Midbrain (tissue), 1 donor: ENCODE data around the gene MYH6.
"Not testable (repeated sequence)": the region's sequence is repeated elsewhere in the genome, so short reads cannot be mapped to it uniquely, and the experiment has no call there.

Experiments
- DNase-seq: peaks from one replicate; lab custom pipeline; 2025; lab: John Stamatoyannopoulos, UW

MYH6 gene

DNA sequence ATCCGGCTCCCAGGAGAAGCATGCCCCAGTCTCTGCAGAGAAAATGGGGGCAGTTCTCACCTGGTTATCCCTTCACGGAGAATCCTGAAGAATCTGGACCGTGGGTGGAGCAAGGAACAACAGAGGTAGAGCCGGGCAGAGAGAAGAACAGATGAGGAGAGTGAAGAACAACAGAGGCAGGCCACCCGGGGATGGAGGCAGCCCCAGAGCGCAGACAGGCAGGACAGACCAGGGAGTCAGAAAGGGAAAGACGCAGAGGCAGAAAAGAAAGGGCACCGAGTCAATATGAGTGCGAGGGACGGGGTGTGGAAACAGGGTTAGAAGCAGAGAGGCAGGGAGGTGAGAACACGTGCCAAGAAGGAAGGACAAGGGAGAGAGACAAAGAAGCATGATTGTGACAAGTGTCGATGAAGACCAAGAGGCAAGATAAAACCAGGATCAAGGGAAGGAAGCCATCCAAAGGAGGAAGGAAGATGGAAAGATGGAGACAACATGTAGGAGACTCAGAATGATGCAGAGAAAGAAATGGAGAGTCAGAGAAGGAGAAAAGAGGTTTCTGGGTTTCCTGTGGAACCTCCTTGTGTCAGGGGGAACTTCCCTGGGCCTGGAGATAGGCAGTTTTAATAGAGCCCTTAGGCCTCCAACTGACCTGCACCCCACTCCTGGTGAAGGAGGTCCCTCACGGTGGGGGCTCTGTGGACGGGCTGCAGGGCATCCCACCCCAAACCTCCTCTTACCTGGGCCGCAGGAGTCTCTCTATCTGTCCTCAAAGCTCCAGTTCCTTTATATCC is at the start of gene MYH6:
TSS of gene MYH6 (minus strand) at position 758 of the 791 bp plus-strand sequence. CDS start 1,050 bp downstream, outside the sequence.
- DNase-seq: no peak

DNA sequence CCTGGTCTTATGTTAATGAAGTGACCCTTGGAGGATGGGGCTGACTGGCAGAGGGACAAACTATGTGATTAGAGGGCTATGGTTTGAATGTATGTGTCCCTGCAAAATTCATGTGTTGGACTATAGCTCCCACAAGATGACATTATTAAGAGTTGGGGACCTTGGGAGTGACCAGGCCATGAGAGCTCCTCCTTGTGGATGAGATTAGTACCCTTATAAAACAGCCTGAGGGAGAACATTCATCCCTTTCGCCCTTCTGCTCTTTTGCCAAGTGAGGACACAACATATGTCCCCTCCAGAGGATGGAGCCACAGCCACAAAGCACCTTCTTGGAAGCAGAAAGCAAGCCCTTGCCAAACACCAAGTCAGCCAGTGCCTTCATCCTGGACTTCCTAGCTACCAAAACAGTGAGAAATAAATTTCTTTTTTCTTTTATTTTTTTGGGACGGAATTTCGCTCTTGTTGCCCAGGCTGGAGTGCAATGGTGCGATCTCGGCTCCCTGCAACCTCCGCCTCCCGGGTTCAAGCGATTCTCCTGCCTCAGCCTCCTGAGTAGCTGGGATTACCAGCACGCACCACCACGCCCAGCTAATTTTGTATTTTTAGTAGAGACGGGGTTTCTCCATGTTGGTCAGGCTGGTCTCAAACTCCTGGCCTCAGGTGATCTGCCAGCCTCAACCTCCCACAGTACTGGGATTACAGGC is 49.0 kb upstream of the MYH6 start:
- not testable (repeated sequence) for DNase-seq

DNA sequence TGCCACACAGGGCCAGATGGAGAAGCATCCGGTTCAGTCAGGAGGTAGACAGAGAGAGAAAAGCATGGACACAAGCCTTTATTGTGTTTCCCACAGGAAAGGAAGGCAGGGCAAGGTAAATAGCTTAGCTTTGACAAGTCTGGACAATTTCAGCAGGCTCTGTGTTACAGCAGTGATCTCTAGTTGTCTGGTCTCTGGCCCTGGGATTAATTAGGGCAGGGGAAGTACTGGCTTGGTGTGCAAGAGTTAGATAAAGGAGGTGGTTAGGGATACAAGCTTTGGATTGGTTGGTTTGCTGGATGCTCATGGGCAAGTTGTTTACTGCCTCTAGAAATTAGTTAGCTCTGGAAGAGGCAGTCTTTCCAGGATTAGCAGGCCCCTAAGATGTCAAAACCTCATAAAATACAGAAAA is 46.4 kb upstream of the MYH6 start:
- DNase-seq: no peak

DNA sequence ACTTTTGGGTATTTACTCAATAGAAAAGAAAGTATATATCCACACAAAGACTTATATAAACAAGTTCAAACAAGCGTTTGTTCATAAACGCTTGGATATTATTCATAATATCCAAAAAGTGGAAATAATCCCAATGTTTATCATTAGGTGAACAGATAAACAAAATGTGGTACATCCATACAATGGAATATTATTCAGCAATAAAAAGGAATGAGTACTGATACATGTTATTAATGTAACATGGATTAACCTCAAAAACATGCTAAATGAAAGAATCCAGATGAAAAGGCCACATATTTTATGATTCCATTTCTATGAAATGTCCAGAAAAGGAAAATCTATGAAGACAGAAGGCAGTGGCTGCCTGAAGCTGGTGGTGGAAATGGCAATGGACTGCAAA is 44.2 kb upstream of the MYH6 start:
- no peak for DNase-seq

DNA sequence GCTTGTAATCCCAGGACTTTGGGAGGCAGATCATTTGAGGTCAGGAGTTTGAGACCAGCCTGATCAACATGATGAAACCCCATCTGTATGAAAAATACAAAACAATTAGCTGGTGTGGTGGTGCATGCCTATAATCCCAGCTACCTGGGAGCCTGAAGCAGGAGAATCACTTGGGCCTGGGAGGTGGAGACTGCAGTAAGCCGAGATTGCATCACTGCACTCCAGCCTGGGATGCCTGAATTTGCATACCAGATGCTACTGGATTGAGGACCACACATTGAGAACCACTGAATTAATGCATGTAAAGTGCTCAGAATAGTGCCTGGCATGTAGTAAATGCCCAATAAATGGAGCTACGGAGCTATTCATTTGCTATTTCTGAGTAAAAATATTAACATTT is 42.3 kb upstream of the MYH6 start:
- no peak for DNase-seq

DNA sequence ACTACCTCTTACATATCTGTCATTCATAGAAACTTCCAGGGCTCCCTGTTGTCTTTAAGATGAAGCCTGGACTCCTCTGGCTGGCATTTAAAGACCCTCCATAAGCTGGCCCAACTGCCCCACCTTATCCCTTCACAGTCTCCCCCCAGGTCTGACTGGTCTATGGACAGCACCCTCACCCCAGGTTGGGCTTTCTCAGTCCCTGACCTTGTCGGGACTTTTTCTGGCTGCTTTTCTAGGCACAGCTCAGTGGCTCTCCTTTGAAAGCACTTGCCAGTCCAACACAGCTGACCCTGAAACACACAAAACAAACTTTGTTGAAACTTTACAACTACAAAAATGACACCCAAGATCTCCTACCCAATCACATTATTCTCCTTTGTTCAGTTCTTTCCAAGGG is 41.2 kb upstream of the MYH6 start:
- DNase-seq: no peak

DNA sequence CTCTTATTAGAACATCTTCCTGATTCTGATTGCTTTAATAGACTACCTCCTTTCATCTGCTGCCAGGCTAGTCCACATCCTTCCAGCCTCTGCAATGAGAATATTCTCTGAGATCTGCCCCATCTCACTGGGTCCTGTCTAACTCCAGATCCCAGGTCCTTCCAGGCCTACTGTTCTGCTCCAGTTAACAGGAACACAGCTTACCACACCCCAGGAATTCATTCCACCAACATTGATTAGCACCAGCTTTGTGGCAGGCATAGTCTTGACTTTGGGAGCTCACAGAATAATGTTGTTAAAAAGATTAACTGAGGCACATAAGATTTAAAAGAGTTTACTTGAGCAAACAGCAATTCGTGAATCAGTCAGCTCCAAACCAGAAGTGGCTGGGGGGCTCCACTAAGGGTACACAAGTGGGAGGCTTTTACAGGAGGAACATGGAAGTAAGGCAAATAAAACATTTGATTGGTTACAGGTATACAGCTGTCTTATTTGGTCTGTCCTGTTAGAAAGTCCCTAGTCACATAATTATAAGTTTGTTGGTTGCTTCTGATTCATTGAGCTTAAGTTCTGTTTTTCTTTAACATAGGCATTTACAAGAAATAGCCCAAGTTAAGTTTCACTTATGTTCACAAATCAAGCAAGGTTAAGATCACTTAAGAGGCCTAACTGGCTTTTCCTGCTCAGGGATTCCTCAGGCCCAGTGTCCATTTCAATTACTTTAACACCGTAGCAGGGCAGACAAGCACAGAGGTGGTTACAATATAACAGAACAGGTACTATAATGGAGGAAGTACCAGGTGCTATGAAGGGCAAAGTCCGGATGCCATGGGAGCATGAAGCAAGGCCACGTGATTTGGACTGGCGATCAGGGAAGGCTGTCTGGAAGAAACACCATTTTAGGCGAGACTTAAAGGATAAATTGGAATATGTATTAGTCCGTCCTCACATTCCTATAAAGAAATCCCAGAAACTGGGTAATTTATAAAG is 39.6 kb upstream of the MYH6 start:
- DNase-seq: no peak

DNA sequence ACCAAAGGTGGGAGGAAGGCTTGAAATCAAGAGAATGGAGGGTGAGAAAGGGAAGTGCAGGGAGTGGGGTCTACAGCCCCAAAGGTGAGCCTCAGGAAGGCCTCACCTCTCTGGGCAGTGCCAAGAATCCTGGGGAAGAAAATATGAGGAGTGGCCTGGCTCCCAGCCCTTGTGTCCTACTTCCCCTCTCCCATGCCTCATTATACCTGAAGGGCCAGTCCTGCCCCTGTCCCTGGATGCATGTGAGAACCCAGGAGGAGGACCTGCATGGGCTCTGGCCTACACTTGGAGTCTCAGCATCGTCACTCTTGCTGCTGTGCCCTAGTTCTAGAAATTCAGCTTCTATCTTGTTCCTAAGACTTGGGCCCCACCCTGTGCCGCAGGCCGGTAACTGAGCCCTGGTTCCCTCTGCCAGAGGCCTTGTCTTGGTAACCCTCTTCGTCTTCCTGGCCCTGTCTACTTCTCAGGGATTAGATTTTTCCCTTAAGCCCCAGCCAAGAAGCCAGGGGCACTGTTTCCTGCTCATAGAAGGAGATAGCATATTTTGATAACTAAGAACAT is 38.3 kb upstream of the MYH6 start:
- no peak for DNase-seq

DNA sequence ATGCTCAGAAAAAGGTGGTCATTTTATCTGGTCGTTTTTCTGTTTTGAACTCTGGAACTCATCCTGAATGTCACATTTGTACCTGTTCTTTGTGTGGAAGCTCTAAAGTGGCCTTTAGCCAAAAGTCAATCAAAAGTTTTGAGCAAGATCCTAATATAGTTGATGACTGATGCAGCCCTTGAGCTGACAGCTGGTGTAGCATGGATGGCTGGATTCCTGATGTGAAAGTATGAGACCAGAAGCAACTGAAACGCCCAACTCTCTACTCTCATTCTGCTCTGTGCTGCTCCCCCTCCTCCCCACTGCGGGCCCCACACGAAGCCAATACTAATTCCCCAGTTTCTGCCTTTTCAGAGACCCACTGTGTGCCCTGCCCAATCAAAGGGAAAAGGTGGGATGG is 37.7 kb upstream of the MYH6 start:
- no peak for DNase-seq

DNA sequence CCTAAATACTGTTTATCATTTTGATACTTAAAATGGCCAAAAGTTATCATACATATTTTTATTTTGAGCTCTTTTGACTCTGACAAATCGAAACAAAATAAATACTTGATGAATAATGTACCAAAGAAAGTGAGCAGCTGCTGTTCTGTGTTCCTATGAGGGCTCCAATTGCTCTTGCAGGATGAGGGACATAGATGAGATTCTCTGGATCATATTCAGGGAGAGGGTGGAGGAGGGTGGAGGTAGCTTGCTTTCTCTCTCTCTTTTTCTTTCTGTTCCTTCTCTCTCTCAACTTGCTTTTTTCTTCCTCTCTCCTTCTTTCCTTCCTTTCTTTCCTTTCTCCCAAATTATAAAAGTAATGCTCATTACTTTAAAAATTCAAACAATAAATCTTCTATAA is 36.2 kb upstream of the MYH6 start:
- DNase-seq: no peak

DNA sequence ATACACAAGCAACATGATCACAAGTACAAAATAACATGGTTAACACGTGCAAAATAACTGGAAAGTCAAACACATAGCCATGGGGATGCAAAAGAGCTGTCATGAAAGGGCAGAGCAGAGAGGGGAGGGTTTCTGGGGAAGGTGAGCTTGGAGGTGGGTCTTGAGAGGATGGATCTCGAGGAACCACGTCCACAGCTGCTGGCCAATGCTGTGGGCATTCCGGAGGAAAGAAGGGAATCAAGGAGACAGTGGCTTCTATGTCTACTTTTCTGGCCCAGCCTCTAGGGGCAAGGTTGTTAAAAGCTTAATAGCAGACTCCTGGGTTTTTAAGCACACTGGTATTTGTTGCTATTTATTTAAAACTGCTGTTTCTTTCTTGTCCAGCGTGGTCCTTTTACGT is 35.8 kb upstream of the MYH6 start:
- DNase-seq: no peak

DNA sequence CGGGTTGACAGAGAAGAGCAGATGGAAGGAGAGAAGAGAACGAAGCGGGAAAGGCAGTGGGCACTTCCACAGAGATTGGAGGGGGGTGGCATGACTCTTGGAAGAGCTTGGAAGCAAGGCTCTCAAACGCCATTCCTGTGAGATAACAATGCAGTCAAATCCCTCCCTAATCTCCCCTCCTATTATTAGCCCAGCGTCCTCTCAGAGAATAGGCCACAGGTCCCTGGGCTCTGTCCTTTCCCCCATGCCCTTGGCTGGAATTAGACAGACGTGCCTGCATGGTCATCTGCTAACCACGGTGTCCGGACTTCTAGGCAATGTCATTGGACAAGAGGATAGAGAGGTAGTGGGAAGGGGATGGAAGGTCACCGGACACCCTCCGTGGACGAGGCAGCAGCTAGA is 35.3 kb upstream of the MYH6 start:
- no peak for DNase-seq

DNA sequence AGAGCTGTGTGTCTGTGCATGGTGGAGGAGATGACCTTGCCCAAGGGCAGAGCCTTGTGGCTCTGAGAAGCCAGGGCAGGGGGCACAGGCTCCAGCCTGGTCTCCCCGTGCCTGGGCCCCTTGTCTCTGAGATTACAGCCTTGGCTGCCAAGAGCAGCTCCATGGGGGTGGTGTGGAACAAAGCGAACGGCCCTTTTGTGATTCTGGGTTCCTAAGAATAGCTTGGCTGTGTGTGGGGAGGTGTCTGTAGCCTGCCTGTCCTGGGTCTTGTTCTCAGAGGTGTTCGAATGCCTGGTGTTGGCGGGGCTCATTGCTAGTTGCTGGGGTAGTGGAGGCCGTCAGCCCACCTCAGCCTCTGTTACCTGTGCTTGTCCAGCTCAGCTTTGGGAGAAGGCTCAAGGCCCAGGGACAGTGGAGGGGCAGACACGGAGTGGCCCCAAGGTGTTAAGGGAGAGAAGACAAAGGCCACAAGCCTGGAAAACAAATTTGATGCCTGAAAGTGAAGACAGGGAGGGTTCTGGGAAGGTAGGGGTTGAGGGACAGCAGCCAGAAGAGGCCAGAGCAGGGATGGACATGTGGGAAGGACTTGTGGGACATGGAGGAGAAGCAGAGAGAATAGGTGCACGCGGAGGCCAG is 34.8 kb upstream of the MYH6 start:
- no peak for DNase-seq

DNA sequence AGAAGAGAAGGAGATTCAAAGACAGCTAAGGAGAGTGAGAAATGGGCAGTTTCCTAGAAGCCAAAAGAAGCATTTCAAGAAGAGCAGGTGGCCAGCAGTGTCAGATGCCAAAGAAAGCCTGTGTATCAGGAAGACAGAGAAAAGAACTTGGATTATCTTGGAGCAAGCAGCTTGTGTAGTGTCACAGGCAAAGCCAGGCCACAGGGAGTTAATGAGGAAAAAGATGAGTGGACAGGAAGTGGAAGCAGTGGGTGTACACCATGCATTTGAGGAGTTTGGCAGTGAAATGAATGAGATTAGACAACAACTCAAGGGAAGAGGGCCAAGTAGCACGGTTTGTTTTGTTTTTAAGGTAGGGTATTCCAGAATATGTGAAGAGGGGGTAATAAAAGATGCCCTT is 33.0 kb upstream of the MYH6 start:
- DNase-seq: no peak

DNA sequence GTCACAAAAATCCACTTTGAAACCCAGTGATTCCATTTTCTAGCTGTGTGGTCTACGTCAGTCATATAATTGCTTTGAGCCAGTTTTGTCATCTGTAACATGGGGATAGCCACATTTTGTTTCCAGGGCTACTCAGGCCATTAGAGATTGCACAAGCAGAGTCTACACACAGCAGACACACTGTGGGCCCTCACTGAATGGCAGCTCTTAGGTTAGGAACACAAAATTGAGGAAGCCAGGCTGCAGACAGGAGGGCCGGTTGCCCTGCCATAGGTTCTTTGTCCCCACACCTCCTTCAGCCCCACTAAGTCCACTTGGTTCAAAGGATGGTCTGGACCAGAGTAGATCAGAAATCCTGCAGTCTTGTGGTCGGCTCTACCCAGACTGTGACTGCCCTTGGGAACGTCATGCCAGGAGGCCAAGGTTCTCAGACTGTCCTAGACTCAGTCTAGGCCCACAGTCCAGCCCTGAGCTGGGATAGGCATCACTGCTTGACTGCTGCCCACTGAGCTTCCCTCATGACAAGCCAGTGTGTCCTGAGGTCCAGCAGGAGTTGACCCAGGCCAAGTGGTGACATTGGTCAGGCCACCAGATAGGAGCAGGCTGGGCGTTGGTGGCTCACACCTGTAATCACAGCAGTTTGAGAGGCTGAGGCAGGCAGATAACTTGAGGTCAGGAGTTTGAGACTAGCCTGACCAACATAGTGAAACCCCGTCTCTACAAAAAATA is 31.2 kb upstream of the MYH6 start:
- DNase-seq: no peak

DNA sequence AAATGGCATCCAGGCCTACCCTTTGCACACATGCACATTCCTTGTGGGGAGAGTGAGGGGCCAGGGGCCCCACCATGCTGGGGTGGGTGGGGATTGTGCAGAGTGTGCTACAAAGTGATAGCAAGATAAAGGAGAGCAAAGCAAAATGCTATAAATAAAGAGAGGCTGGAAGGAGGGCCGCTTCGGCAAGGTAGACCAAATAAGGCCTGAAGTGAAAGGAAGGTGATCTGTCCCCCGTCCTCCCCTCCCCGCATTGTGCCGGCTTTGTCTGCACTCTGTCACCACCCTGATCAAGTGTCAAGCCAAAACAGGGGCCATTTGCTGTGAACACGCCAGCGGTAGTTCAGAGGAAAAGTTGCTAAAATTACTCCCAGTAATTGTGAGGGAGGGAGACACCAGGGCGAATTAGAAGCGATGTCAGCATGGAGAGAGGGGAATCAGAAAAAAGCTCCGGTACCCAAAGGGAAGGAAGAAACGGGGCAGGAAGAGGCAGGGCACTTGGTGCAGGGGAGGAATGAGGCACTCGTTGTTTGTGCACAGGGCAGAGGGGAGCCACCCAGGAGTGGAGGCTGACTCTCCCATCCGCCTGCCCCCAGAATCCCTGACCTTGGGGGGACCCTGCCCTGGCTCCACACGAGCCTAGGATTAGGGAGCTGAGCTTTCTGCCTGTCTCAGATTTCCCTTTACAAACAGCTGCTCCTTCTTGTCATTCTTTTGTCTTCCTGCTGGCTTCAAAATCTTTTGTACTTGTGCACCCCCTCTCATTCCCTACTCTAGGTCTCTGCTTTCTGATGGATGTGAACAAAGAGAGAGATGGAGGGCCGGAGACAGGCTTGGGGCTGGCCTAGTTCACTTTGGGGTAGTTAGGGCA is 30.3 kb upstream of the MYH6 start:
- DNase-seq: no peak

DNA sequence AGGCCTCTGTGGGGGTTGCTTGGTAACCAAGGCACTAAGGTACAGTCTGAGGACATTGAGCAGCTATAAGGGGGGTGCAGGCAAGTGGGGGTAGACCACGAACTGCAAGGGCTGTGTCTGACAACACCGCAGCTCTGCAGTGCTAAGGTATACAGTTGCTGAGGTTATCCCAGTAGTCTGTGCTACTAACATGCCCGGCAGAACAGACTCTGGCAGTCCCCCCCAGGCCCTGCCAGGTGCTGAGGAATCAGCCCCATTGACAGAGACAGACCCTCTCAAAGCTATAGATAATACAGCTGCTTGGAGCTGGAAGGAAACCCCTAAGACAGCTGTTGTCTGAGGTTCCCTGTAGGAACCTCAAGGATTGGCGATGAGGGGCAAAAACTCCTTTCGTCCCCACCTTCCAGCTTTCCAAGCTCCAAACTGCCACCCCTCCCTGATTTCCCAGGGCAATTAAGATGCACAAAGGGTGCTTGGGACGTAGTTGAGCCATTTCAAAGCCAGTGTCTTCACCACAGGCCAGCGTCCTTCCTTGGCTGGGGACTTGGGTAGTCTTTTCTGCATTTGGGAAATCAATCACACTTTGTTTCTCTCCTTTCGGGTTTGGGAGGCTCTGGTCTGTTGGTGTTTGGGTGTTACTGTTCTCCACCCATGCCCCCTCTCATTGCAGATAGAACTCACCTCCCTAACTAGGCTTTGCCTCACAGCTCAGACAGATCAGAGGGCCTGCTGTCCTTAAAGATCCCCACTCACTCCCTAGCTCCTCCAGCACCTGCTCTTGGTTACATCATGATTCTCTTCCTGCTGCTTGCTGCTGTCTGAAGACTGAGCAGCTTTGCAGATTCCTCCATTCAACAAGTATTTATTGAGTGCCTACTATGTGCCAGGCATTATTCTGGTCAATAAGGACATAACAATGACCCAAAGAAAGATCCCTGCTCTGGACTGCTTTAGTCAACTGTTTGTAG is 29.3 kb upstream of the MYH6 start:
- no peak for DNase-seq

DNA sequence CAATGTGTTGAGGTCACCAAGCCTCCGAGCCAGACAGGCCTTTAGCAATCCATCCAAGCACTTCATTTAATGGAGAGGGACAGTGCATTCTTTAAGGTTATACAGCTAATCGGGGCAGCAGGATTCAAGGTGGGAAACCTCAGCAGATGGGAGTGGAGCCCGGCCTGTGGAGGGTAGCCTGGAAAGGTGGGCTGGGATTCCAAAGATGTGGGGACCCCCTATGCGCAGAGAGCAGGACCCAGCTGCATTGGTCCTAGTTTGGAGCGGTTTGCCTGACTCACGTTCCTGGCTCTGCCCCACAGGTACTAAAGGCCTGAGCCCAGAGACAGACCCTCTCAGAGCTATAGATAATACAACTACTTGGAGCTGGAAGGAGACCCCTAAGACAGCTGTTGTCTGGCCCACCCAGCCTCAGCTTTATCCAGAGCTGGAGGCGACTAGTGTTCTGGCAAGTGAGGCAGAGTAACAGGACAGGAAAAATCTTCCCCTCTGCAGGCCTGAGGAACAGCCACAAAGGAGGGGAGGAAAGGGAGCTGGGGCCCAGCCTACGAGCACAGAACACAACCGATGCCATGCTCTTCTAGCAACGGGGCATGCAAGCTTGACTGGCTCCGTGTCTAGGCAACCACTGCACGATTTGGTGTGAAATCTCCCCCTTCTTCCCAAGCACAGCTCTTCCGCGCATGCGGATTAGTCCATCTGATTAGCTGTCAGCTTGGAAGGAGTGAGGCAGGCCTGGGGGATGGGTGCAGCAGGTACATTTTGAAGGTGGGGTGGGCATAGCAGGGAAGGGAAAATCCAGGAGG is 28.5 kb upstream of the MYH6 start:
- peak; percentile 70 for DNase-seq
